ENCODE measurements around the gene CD36. TPM values are rescaled to one million over a fixed set of nuclear protein-coding genes. Genes with fewer than 3 reads are reported as not detected.

The CD36 gene
- total RNA-seq, 1 donor, result 22.8 TPM

- H3K27ac ChIP-seq (ENCODE audit: low read depth, low read length), result no peak overlapping the region
Observed at GRCh38 chr7:80659120-80660055, 20.9 kb downstream of the CD36 start.

GRCh38 chr7:80660939-80661338 lies 22.5 kb downstream of the CD36 start:
- H3K4me2 ChIP-seq (ENCODE audit: insufficient read depth, low read length), result no peak overlapping the region
- H3K27me3 ChIP-seq (ENCODE audit: insufficient read depth, low read length), result no peaks in the 10 kb centered on the region
- H3K27ac ChIP-seq (ENCODE audit: low read depth, low read length), result no peak overlapping the region
- H3K4me3 ChIP-seq (ENCODE audit: insufficient read depth, low read length), result no peak overlapping the region
- no peaks in the 10 kb centered on the region for H3K36me3 ChIP-seq (ENCODE audit: insufficient read depth, low read length)
- H3K9me3 ChIP-seq (ENCODE audit: low read depth, low read length), result no peaks in the 10 kb centered on the region
- H3K4me1 ChIP-seq (ENCODE audit: insufficient read depth, low read length), result no peaks in the 10 kb centered on the region
- H4K20me1 ChIP-seq (ENCODE audit: insufficient read depth, low read length), result no peaks in the 10 kb centered on the region
- DNase-seq (ENCODE audit: insufficient read length, low spot score, missing footprints), result no peak
- H3K79me2 ChIP-seq (ENCODE audit: insufficient read depth, low read length), result no peaks in the 10 kb centered on the region
- TF ChIP-seq CTCF (IDR thresholded peaks at IDR 0.05; ENCODE audit: extremely low read depth, low read depth, low read length), result no peak
- no peak overlapping the region for H2AFZ ChIP-seq (ENCODE audit: low read length)

More at GRCh38 chr7:80659120-80660055, 20.9 kb downstream of the CD36 start:
- H3K9me3 ChIP-seq (ENCODE audit: low read depth, low read length), result no peaks in the 10 kb centered on the region
- no peaks in the 10 kb centered on the region for H4K20me1 ChIP-seq (ENCODE audit: insufficient read depth, low read length)
- H3K27me3 ChIP-seq (ENCODE audit: insufficient read depth, low read length), result no peaks in the 10 kb centered on the region
- no peaks in the 10 kb centered on the region for H3K36me3 ChIP-seq (ENCODE audit: insufficient read depth, low read length)
- no peak overlapping the region for H3K4me2 ChIP-seq (ENCODE audit: insufficient read depth, low read length)
- H2AFZ ChIP-seq (ENCODE audit: low read length), result peak overlapping the region; percentile 24
- peak; percentile 47 for DNase-seq (ENCODE audit: insufficient read length, low spot score, missing footprints)
- peak; percentile 63 for TF ChIP-seq CTCF (IDR thresholded peaks at IDR 0.05; ENCODE audit: extremely low read depth, low read depth, low read length)
- no peak overlapping the region for H3K4me3 ChIP-seq (ENCODE audit: insufficient read depth, low read length)
- H3K4me1 ChIP-seq (ENCODE audit: insufficient read depth, low read length), result no peaks in the 10 kb centered on the region
- H3K79me2 ChIP-seq (ENCODE audit: insufficient read depth, low read length), result no peaks in the 10 kb centered on the region

- H3K4me3 ChIP-seq (ENCODE audit: insufficient read depth, low read length), result no peak overlapping the region
- H3K9me3 ChIP-seq (ENCODE audit: low read depth, low read length), result no peaks in the 10 kb centered on the region
- H3K36me3 ChIP-seq (ENCODE audit: insufficient read depth, low read length), result no peaks in the 10 kb centered on the region
- no peaks in the 10 kb centered on the region for H3K27me3 ChIP-seq (ENCODE audit: insufficient read depth, low read length)
- peak; percentile 26 for TF ChIP-seq CTCF (IDR thresholded peaks at IDR 0.05; ENCODE audit: extremely low read depth, low read depth, low read length)
- H3K4me2 ChIP-seq (ENCODE audit: insufficient read depth, low read length), result no peak overlapping the region
- no peak for DNase-seq (ENCODE audit: insufficient read length, low spot score, missing footprints)
- H2AFZ ChIP-seq (ENCODE audit: low read length), result no peak overlapping the region
- H3K27ac ChIP-seq (ENCODE audit: low read depth, low read length), result no peak overlapping the region
- no peaks in the 10 kb centered on the region for H4K20me1 ChIP-seq (ENCODE audit: insufficient read depth, low read length)
- H3K79me2 ChIP-seq (ENCODE audit: insufficient read depth, low read length), result no peaks in the 10 kb centered on the region
- no peaks in the 10 kb centered on the region for H3K4me1 ChIP-seq (ENCODE audit: insufficient read depth, low read length)
Observed at GRCh38 chr7:80661729-80662128, 23.3 kb downstream of the CD36 start.

GRCh38 chr7:80662252-80662651 lies 23.8 kb downstream of the CD36 start:
- H3K27ac ChIP-seq (ENCODE audit: low read depth, low read length), result no peak overlapping the region
- no peaks in the 10 kb centered on the region for H3K79me2 ChIP-seq (ENCODE audit: insufficient read depth, low read length)
- no peak for DNase-seq (ENCODE audit: insufficient read length, low spot score, missing footprints)
- H3K4me2 ChIP-seq (ENCODE audit: insufficient read depth, low read length), result no peak overlapping the region
- no peaks in the 10 kb centered on the region for H3K27me3 ChIP-seq (ENCODE audit: insufficient read depth, low read length)
- H3K4me1 ChIP-seq (ENCODE audit: insufficient read depth, low read length), result no peaks in the 10 kb centered on the region
- no peak for TF ChIP-seq CTCF (IDR thresholded peaks at IDR 0.05; ENCODE audit: extremely low read depth, low read depth, low read length)
- no peak overlapping the region for H3K4me3 ChIP-seq (ENCODE audit: insufficient read depth, low read length)
- no peaks in the 10 kb centered on the region for H3K9me3 ChIP-seq (ENCODE audit: low read depth, low read length)
- H2AFZ ChIP-seq (ENCODE audit: low read length), result no peak overlapping the region
- no peaks in the 10 kb centered on the region for H3K36me3 ChIP-seq (ENCODE audit: insufficient read depth, low read length)
- H4K20me1 ChIP-seq (ENCODE audit: insufficient read depth, low read length), result no peaks in the 10 kb centered on the region

All from osteoblast (primary cell).